Astrocyte of the cerebellum (primary cell): ENCODE data around the gene TRPV5.

Source experiments
- DNase-seq: peaks from one replicate; pipeline ENCODE4 v3.0.0-alpha.2; 2011; ENCODE audit warnings: low read depth
- H3K4me3 ChIP-seq: 2 replicates; pipeline ENCODE4 v1.5.1; 2011; ENCODE audit warnings: mild to moderate bottlenecking, low read depth, low read length, moderate library complexity
- CTCF ChIP-seq: IDR thresholded peaks from 2 replicates; pipeline ENCODE4 v1.5.1; 2012; ENCODE audit warnings: low read length, low read depth, moderate library complexity, mild to moderate bottlenecking; ENCODE audit errors: missing control alignments
- in situ Hi-C: cut with HindIII; loops from 2 replicates; pipeline ENCODE4 v1.10.0; 2017; ENCODE audit warnings: low sequenced_read_pairs

Gene TRPV5

GRCh38 chr7:142881586-142882337 lies 51.8 kb downstream of the TRPV5 start:
- no peak overlapping the region for H3K4me3 ChIP-seq
- TF ChIP-seq CTCF, result no peak
- DNase-seq, result no peak
- in situ Hi-C loops, result no loop called here

GRCh38 chr7:142880876-142881505 lies 52.6 kb downstream of the TRPV5 start:
- in situ Hi-C loops, result no loop called here
- DNase-seq, result no peak
- TF ChIP-seq CTCF, result peak; percentile 79
- H3K4me3 ChIP-seq, result no peak overlapping the region

GRCh38 chr7:142879060-142879459 lies 54.5 kb downstream of the TRPV5 start:
- no peak overlapping the region for H3K4me3 ChIP-seq
- DNase-seq, result no peak
- in situ Hi-C loops, result no loop called here
- TF ChIP-seq CTCF, result no peak

GRCh38 chr7:142878315-142878714 lies 55.2 kb downstream of the TRPV5 start:
- no peak for DNase-seq
- in situ Hi-C loops, result no loop called here
- no peak overlapping the region for H3K4me3 ChIP-seq
- no peak for TF ChIP-seq CTCF

- TF ChIP-seq CTCF, result no peak
- in situ Hi-C loops, result no loop called here
- no peak for DNase-seq
Observed at GRCh38 chr7:142876991-142877910, 56.3 kb downstream of the TRPV5 start.

GRCh38 chr7:142876236-142876960 lies 57.1 kb downstream of the TRPV5 start:
- DNase-seq, result no peak
- TF ChIP-seq CTCF, result no peak
- no peak overlapping the region for H3K4me3 ChIP-seq
- in situ Hi-C loops, result no loop called here

More at GRCh38 chr7:142876991-142877910, 56.3 kb downstream of the TRPV5 start:
- H3K4me3 ChIP-seq, result no peak overlapping the region
